ENCODE data around the gene METTL5.

DNA sequence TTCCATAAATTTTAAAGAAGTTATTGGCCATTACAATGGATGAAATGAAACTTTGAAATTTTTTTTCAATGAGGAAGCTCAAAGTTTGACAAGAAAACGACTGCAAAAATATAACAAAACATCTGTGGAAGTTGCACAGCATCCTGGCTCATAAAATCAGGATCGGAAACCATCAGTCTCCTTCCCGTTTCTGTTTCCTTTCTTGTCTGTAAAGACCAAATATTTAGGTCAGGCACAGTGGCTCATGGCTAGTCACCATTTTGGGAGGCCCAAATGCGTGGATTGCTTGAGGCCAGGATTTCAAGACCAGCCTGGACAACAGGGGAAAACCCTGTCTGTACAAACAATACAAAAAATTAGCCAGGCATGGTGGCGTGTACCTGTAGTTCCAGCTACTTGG, 53.7 kb downstream of the METTL5 start:
- TF ChIP-seq, protein P1, sequence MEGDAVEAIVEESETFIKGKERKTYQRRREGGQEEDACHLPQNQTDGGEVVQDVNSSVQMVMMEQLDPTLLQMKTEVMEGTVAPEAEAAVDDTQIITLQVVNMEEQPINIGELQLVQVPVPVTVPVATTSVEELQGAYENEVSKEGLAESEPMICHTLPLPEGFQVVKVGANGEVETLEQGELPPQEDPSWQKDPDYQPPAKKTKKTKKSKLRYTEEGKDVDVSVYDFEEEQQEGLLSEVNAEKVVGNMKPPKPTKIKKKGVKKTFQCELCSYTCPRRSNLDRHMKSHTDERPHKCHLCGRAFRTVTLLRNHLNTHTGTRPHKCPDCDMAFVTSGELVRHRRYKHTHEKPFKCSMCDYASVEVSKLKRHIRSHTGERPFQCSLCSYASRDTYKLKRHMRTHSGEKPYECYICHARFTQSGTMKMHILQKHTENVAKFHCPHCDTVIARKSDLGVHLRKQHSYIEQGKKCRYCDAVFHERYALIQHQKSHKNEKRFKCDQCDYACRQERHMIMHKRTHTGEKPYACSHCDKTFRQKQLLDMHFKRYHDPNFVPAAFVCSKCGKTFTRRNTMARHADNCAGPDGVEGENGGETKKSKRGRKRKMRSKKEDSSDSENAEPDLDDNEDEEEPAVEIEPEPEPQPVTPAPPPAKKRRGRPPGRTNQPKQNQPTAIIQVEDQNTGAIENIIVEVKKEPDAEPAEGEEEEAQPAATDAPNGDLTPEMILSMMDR (conservative IDR thresholded peaks at IDR 0.05; ENCODE audit: low read depth, low read length): no peak
- no peak for TF ChIP-seq EZH2 (IDR thresholded peaks at IDR 0.05; ENCODE audit: borderline replicate concordance, low read depth, low read length, poor library complexity, severe bottlenecking)

Data from A673 (cell line).